ENCODE results near the gene KPNA4. TPM values are rescaled to one million over a fixed set of nuclear protein-coding genes. Genes with fewer than 3 reads are reported as not detected.
A peak's percentile ranks its signal among the peaks of the same experiment; 100 is the strongest.

KPNA4 gene
- total and polyA plus RNA-seq, 2 experiments from 2014 or later, result 17.4 to 33.1 TPM

DNA sequence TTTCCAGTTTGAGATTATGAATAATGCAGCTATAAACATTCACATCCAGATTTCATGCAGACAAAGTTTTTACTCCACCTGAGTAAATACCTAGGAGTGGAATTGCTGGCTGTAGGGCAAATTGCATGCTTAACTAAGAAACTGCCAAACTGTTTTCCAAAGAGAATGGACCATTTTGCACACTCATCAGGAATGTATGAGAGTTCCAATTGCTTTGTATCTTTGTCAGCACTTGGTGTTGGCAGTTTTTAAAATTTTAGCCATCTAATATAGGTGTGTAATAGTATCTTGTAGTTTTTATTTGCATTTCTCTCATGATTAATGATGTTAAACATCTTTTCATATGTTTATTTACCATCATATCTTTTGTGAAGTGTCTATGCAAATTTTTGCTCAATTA lies 75.2 kb downstream of the KPNA4 start:
- no peaks in the 10 kb centered on the region for H3K27me3 ChIP-seq (replicated peaks; ENCODE audit: insufficient read depth)
- no peak overlapping the region for H3K27ac ChIP-seq
- no peak for DNase-seq
- H4K20me1 ChIP-seq (ENCODE audit: insufficient read depth), result no peaks in the 10 kb centered on the region
- H3K4me3 ChIP-seq, result no peak overlapping the region
- H3K9me3 ChIP-seq (ENCODE audit: low read depth), result no peaks in the 10 kb centered on the region
- no peak overlapping the region for H3K9ac ChIP-seq
- TF ChIP-seq EZH2 (IDR thresholded peaks at IDR 0.05; ENCODE audit: insufficient read depth, poor library complexity, severe bottlenecking) (no peak), EZH2phosphoT487 (IDR thresholded peaks at IDR 0.05; ENCODE audit: insufficient read depth, low read depth) (no peak)
- H3K4me1 ChIP-seq (ENCODE audit: insufficient read depth), result peaks cover 10% of the 10 kb centered on the region
- H3K36me3 ChIP-seq (ENCODE audit: low read depth), result no peaks in the 10 kb centered on the region
- H3K79me2 ChIP-seq (ENCODE audit: insufficient read depth), result no peaks in the 10 kb centered on the region
- in situ Hi-C loops (cut with MboI), result no loop called here
- H2AFZ ChIP-seq, result no peak overlapping the region
- H3F3A ChIP-seq (ENCODE audit: insufficient read depth), result peaks cover 64% of the 10 kb centered on the region
- H3K9me2 ChIP-seq (ENCODE audit: insufficient read depth), result no peaks in the 10 kb centered on the region
- H3K4me2 ChIP-seq (ENCODE audit: unreplicated experiment), result no peak overlapping the region

DNA sequence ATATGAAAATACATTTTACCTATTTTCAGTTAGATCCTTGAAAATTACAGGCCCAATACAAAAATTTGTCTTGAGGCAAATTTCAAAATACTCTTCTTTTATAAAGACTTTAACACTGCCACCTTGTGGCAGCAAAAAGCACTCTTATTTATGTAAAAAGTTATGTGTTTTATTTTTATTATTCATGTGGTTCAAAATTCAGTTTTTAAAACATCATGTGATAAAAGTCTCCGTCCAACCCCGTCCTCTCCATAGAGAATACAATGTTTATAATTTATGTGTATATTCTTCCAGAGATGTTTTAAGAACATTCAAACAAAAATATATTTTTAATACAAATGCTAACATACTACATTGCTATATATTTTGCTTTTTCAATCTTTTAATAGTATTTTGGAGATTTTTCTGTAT lies 78.9 kb downstream of the KPNA4 start:
- Histone ChIP-seq H3K4me2 (ENCODE audit: unreplicated experiment) (no peak overlapping the region), H3K4me3 (peak overlapping the region; percentile 50; the same call in 1 of the 2 replicates), H3K9me3 (ENCODE audit: low read depth) (no peaks in the 10 kb centered on the region), H3K36me3 (ENCODE audit: low read depth) (no peaks in the 10 kb centered on the region), H3K27me3 (replicated peaks; ENCODE audit: insufficient read depth) (no peaks in the 10 kb centered on the region), H4K20me1 (ENCODE audit: insufficient read depth) (no peaks in the 10 kb centered on the region), H3K9ac (peak overlapping the region; percentile 62), H3F3A (ENCODE audit: insufficient read depth) (peaks cover 38% of the 10 kb centered on the region), H2AFZ (peak overlapping the region; percentile 84), H3K4me1 (ENCODE audit: insufficient read depth) (peaks cover 10% of the 10 kb centered on the region), H3K9me2 (ENCODE audit: insufficient read depth) (no peaks in the 10 kb centered on the region), H3K79me2 (ENCODE audit: insufficient read depth) (no peaks in the 10 kb centered on the region), H3K27ac (no peak overlapping the region)
- 0 to 4% methylated on average over 2 of the region's 2 CpGs for WGBS, 2 experiments (ENCODE audit: low coverage in 1 of 2, low lambda C conversion rate in 2 of 2, missing lambda C conversion rate in 2 of 2)
- peak; percentile 79 for DNase-seq
- TF ChIP-seq EZH2phosphoT487 (IDR thresholded peaks at IDR 0.05; ENCODE audit: insufficient read depth, low read depth) (no peak), EZH2 (IDR thresholded peaks at IDR 0.05; ENCODE audit: insufficient read depth, poor library complexity, severe bottlenecking) (no peak)
- in situ Hi-C loops (cut with MboI), result loop anchor here (10.0 kb wide), 1 partner anchor 52 kb away; no protein-coding TSS in a partner anchor

DNA sequence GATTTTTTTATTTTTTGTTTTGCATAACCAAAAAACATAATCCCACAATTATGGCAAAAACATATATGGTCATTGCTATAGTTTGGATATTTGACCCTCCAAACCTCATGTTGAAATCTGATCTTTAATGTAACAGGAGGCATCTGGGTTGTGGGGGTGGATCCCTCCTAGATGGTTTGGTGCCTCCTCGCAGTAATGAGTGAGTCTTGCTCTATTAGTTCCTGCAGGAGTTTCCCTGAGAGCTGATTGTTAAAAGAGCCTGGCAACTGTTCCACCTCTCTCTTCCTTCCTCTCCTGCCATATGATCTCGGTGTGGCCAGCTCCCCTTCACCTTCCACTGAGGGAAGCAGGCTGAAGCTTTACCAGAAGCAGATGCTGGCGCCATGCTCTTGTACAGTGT lies 82.6 kb downstream of the KPNA4 start:
- Histone ChIP-seq H3F3A (ENCODE audit: insufficient read depth) (peaks cover 36% of the 10 kb centered on the region), H3K4me3 (no peak overlapping the region), H2AFZ (no peak overlapping the region), H3K79me2 (ENCODE audit: insufficient read depth) (no peaks in the 10 kb centered on the region), H3K36me3 (ENCODE audit: low read depth) (no peaks in the 10 kb centered on the region), H4K20me1 (ENCODE audit: insufficient read depth) (no peaks in the 10 kb centered on the region), H3K9me3 (ENCODE audit: low read depth) (no peaks in the 10 kb centered on the region), H3K27ac (no peak overlapping the region), H3K27me3 (replicated peaks; ENCODE audit: insufficient read depth) (no peaks in the 10 kb centered on the region), H3K9me2 (ENCODE audit: insufficient read depth) (no peaks in the 10 kb centered on the region), H3K4me2 (ENCODE audit: unreplicated experiment) (no peak overlapping the region), H3K9ac (no peak overlapping the region), H3K4me1 (ENCODE audit: insufficient read depth) (peaks cover 15% of the 10 kb centered on the region)
- in situ Hi-C loops (cut with MboI), result loop anchor here (10.0 kb wide), 1 partner anchor 48 kb away; no protein-coding TSS in a partner anchor
- 63 to 71% methylated on average over 3 of the region's 3 CpGs for WGBS, 2 experiments (ENCODE audit: low coverage in 1 of 2, low lambda C conversion rate in 2 of 2, missing lambda C conversion rate in 2 of 2)
- no peak for DNase-seq
- TF ChIP-seq EZH2 (IDR thresholded peaks at IDR 0.05; ENCODE audit: insufficient read depth, poor library complexity, severe bottlenecking) (no peak), EZH2phosphoT487 (IDR thresholded peaks at IDR 0.05; ENCODE audit: insufficient read depth, low read depth) (no peak)

DNA sequence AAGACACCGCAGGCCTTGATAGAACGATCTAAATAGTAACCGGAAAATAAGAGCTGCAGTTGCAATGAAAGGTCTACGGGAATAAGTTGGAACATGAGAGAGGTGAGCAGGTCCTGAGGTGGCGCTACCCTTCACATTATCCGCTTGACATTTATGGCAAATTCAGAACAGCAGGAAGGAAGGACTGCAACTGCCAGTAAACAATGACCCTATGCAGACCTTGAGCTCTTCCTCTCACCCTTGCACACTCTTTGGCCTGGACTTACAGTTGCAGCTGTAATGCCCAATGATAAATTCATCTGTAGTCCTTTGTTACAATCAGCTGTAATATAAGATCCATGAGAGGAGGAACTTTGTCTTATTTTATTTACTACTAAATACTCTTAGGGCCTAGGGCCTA lies 83.5 kb downstream of the KPNA4 start:
- DNase-seq, result no peak
- WGBS, 2 experiments (ENCODE audit: low coverage in 1 of 2, low lambda C conversion rate in 2 of 2, missing lambda C conversion rate in 2 of 2), result 99% methylated on average over 6 of the region's 6 CpGs
- no peaks in the 10 kb centered on the region for H3K9me3 ChIP-seq (ENCODE audit: low read depth)
- no peaks in the 10 kb centered on the region for H3K9me2 ChIP-seq (ENCODE audit: insufficient read depth)
- H3F3A ChIP-seq (ENCODE audit: insufficient read depth), result peaks cover 35% of the 10 kb centered on the region
- H3K4me1 ChIP-seq (ENCODE audit: insufficient read depth), result peaks cover 23% of the 10 kb centered on the region
- H4K20me1 ChIP-seq (ENCODE audit: insufficient read depth), result no peaks in the 10 kb centered on the region
- H2AFZ ChIP-seq, result no peak overlapping the region
- in situ Hi-C loops (cut with MboI), result loop anchor here (10.0 kb wide), 1 partner anchor 47 kb away; no protein-coding TSS in a partner anchor
- H3K27ac ChIP-seq, result no peak overlapping the region
- no peaks in the 10 kb centered on the region for H3K79me2 ChIP-seq (ENCODE audit: insufficient read depth)
- no peaks in the 10 kb centered on the region for H3K36me3 ChIP-seq (ENCODE audit: low read depth)
- TF ChIP-seq EZH2phosphoT487 (IDR thresholded peaks at IDR 0.05; ENCODE audit: insufficient read depth, low read depth), result no peak
- TF ChIP-seq EZH2 (IDR thresholded peaks at IDR 0.05; ENCODE audit: insufficient read depth, poor library complexity, severe bottlenecking), result no peak
- H3K9ac ChIP-seq, result no peak overlapping the region
- no peak overlapping the region for H3K4me2 ChIP-seq (ENCODE audit: unreplicated experiment)
- no peak overlapping the region for H3K4me3 ChIP-seq
- H3K27me3 ChIP-seq (replicated peaks; ENCODE audit: insufficient read depth), result no peaks in the 10 kb centered on the region

DNA sequence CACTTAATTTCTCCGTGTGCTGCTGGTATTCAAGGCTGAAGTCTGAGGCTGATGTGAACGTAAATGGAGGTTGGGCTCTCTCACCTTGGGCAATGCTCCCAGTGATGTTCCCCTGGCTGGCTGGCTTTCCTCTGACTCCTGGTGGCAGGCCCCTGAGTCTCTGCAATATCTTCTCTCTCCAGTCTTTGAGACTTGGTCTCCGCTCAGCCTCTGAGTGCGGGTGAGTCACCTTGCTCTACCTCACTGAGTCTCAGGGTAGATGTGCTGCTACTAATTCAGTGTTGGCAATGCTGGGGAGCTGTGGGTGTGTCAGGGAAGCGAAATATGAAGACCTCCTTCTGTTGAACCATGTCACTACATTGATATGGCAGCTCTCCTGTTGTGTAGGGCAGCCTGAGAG lies 84.4 kb downstream of the KPNA4 start:
- TF ChIP-seq EZH2phosphoT487 (IDR thresholded peaks at IDR 0.05; ENCODE audit: insufficient read depth, low read depth), result no peak
- TF ChIP-seq EZH2 (IDR thresholded peaks at IDR 0.05; ENCODE audit: insufficient read depth, poor library complexity, severe bottlenecking), result no peak
- Histone ChIP-seq H3K79me2 (ENCODE audit: insufficient read depth) (no peaks in the 10 kb centered on the region), H3K9me3 (ENCODE audit: low read depth) (no peaks in the 10 kb centered on the region), H3K27ac (no peak overlapping the region), H3K9ac (no peak overlapping the region), H2AFZ (no peak overlapping the region), H3K27me3 (replicated peaks; ENCODE audit: insufficient read depth) (no peaks in the 10 kb centered on the region), H3F3A (ENCODE audit: insufficient read depth) (peaks cover 30% of the 10 kb centered on the region), H3K4me2 (ENCODE audit: unreplicated experiment) (no peak overlapping the region), H4K20me1 (ENCODE audit: insufficient read depth) (no peaks in the 10 kb centered on the region), H3K9me2 (ENCODE audit: insufficient read depth) (no peaks in the 10 kb centered on the region), H3K36me3 (ENCODE audit: low read depth) (no peaks in the 10 kb centered on the region), H3K4me1 (ENCODE audit: insufficient read depth) (peaks cover 21% of the 10 kb centered on the region), H3K4me3 (no peak overlapping the region)
- in situ Hi-C loops (cut with MboI), result loop anchor here (10.0 kb wide), 1 partner anchor 46 kb away; no protein-coding TSS in a partner anchor
- peak; percentile 40 for DNase-seq
- whole genome bisulfite sequencing, 2 experiments (ENCODE audit: low coverage in 1 of 2, low lambda C conversion rate in 2 of 2, missing lambda C conversion rate in 2 of 2), result 97 to 98% methylated on average over 5 of the region's 5 CpGs

Data from GM23248 (cell line).